GM21367 (cell line): ENCODE results near the gene RETREG3.
"Not testable (repeated sequence)": the region's sequence is repeated elsewhere in the genome, so short reads cannot be mapped to it uniquely, and the experiment has no call there.

Experiments used
- ATAC-seq: cut with Tn5 transposase; IDR thresholded peaks from one replicate; pipeline ENCODE4 v1.9.1; 2021; ENCODE audit not compliant: unreplicated experiment

RETREG3 gene

DNA sequence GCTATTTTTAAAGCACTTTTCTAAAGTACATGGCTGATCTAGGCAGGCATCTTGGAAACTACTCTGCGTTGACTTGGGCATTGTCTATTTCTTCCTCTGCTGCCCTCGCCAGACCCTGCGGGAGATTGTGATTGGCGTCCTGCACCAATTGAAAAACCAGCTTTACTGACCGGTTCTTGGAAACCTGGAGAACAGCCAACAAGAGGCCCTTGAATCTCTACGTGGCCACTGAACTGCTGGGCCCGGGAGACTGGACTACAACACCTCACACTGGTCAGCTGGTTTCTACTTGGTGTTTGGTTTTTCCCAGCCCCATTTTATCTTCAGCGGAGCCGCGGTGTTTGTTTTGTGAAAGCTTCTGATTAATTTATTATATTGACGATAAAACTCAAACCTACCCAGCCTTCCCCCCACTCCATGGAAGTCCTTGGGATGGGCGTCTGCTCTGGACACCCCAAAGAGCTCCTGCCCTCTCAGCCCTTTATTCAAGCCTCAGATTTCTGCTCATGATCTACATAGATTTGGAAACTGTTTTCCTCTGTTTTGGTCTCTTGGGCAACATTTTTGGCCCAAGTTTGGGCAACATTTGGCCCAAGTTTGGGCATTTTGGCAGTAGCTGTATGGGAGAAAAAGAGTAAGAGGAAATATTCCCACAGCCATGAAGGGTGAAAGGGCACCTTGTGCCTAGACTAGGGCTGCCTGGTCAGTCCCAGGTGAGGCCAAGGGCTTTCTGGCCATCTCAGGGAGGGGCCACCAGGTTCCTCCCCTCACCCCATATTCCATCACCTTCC lies 37.5 kb downstream of the RETREG3 start:
- no peak for ATAC-seq

DNA sequence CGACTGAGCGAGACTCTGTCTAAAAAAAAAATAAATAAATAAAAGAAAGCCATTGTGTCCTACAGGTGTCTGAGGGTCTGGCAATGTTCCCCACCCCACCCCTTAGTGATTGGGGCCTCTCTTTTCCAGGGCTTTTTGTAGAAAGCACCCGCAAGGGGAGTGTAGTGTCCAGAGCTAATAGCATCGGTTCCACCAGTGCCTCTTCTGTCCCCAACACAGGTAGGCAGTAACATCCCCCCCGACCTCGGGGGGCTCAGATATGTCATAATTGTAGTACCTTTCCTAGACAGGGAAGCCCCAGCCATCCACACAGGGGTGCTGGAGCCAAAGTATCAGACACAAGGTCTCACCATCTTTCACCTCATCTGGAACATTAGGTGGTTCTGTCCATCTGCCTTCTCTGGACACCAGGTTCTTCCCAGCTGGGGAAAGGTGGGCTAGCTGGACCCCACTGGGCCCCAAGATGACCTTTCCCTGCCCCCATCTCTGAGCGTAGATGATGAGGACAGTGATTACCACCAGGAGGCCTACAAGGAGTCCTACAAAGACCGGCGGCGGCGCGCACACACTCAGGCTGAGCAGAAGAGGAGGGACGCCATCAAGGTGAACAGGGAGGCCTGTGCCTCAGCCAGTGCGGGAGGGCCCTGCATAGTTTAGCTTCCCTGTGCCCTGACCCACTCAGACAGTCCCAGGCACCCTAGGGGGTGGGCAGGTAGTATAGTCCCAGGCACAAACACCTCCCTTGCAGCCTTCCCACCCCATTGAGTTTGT lies 40.6 kb downstream of the RETREG3 start:
- no peak for ATAC-seq

DNA sequence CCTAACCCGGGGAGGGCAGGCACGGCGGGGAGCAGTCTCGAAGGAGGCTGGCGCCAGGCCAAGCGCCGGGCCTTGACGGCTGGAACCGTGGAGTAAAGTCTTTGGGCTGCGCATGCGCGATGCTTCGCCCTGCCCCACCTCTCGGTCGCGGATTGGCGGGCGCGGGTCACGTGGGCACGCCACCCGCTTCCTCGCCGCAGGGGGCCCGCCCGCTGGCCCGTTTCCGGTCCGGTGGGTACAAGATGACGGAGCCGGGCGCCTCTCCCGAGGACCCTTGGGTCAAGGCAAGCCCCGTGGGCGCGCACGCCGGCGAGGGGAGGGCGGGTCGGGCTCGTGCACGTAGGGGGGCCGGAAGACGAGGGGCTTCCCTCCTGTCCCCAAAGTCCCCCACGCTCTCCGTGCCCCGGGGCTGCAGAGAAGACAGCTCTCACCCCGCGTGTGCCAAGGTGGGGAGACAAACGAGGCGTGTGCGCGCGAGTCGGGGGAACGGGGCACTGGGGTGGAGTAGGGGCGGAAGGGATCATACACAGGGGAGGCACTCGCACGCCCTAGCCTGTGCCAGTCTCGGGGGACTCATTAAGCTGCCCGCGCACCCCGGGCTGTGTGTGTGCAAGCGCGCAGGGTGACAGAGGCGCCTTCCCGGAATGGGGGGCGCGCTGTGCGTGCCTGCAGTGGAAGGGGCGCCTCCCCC lies 42.1 kb downstream of the RETREG3 start, which contains the start of gene MLX:
MLX (plus strand) TSS at position 218 of the 691 bp plus-strand sequence; CDS start at position 243, 25 bp downstream.
- ATAC-seq: peak; percentile 36

GRCh38 chr17:42566215-42566882 lies 42.8 kb downstream of the RETREG3 start:
- ATAC-seq: peak; percentile 3

DNA sequence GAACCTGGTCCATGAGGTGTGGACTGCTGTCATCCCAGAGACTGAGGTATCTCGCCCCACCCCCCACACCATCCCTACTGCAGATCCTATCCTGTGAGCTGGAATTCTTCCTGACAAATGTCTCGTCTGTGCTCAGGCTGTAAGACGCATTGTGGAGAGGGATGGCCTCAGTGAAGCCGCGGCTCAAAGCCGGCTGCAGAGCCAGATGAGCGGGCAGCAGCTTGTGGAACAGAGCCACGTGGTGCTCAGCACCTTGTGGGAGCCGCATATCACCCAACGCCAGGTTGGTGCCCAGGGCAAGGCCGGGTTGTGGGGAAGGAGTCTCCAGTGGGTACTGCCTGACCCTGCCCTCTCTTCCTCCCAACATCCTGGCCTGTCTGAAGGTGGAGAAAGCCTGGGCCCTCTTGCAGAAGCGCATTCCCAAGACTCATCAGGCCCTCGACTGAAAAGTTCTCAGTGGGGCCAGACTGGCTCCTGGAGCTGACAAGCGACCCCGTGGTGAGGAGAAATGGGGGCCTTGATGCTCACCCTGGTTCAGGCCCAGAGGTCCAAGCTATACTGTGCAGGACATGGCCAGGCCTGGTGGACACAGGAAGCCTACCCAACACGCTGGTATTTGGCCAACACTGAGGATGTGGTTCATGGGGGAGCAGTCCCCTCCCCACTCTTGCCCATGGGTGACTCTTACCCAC lies 43.5 kb downstream of the RETREG3 start:
- no peak for ATAC-seq

- ATAC-seq: no peak
Observed at GRCh38 chr17:42564815-42565522, 44.2 kb downstream of the RETREG3 start.

DNA sequence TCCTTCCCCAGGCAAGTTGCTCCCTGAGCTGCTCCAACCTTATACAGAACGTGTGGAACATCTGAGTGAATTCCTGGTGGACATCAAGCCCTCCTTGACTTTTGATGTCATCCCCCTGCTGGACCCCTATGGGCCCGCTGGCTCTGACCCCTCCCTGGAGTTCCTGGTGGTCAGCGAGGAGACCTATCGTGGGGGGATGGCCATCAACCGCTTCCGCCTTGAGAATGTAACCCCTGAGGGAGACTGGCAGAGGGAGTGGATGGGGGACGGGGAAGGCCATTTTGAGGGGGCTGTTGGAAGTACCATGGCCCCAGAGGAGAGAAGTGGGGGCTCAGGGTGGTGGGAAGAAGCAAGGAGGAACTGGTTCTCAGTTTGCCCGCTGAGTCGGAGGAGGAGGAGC lies 45.2 kb downstream of the RETREG3 start:
- ATAC-seq: no peak

GRCh38 chr17:42563543-42563942 lies 45.6 kb downstream of the RETREG3 start:
- ATAC-seq: no peak

DNA sequence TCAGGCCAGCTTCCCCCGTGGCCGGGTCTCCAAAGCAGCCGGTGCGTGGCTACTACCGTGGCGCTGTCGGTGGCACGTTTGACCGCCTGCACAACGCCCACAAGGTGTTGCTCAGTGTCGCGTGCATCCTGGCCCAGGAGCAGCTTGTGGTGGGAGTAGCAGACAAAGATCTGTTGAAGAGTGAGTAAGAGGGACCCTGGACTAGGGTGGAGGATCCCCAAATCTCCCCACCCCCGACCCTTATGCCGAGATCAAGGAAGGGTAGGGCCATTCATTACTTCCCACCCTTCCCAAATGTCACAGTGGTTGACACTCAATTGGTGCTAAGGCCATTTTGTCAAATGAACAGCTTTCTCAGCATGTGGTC lies 46.0 kb downstream of the RETREG3 start:
- no peak for ATAC-seq

- ATAC-seq: no peak
Observed at GRCh38 chr17:42562388-42563142, 46.6 kb downstream of the RETREG3 start.

- ATAC-seq: no peak
Observed at GRCh38 chr17:42561897-42562387, 47.2 kb downstream of the RETREG3 start, which contains the start of gene COASY. Gene COASY (plus strand): TSS chr17:42562148. CDS start chr17:42562623, 475 bp downstream.

DNA sequence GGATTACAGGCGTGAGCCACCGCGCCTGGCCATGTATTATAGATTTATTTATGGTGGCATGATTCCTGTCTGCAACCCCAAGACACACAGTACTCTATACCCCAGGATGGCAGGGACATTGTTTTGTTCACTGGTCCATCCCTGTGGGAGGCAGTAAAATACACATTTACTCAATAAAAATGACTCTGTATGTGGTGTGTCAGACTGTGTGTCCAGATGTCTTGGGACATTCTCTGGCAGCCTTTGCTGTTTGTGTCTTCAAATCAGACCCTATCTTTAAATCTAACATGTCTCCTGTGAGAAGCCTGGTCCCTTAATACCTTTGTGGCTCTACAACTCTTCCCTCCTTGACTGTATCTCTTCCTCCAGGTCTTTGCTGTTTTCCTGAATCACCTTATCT lies 48.9 kb downstream of the RETREG3 start:
- ATAC-seq: no peak

- no peak for ATAC-seq
Observed at GRCh38 chr17:42559075-42559474, 50.1 kb downstream of the RETREG3 start.

DNA sequence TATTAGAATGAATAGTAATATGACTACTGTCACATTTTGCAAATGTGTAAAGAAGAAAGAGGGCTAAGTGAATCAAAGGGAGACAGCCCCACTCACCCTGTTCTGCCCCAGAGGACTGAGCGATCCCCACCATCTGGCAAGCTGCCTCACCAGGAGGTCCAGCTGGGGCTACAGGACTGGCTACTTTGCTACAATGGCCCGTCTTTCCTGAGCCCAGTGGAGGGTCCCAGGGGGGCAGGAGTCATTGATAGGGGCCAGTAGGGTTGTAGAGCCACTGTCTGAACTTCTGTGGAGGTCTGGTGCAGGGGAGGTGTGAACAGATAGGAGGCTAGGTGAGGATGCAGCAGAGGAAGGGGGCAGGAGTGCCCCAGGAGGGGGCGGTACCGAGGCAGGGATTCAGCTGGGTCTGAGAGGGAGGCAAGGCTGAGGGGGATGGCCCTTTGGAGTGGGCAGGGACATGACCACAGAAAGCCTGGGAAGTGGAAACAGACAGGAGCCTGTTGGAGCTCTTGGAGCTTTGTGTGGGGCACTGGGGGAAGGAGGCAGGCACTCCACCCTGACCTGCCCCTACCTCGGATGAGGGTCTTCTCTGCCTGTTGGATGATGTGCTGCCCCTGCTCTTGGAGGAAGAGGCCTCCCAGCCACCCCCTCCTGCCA lies 53.1 kb downstream of the RETREG3 start:
- ATAC-seq: not testable (repeated sequence)

DNA sequence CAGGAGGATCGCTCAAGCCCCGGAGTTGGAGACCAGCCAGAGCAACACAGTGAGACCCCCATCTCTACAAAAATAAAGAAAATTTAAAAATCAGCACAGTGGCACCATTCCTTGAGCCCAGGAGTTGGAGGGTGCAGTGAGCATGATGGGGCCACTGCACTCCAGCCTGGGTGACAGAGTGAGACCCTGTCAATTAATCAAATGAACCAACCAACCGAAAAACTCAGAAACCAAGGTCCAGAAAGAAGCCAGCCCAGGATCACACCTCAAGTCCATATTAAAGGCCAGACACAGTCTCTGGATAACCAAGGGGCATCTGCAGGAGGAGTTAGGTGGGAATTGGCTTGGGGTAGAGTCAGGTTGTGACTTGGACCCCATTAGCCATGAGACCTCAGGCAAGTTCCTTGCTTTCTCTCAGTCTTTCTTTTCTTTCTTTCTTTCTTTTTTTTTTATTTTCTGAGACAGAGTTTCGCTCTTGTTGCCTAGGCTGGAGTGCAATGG lies 54.0 kb downstream of the RETREG3 start:
- no peak for ATAC-seq

DNA sequence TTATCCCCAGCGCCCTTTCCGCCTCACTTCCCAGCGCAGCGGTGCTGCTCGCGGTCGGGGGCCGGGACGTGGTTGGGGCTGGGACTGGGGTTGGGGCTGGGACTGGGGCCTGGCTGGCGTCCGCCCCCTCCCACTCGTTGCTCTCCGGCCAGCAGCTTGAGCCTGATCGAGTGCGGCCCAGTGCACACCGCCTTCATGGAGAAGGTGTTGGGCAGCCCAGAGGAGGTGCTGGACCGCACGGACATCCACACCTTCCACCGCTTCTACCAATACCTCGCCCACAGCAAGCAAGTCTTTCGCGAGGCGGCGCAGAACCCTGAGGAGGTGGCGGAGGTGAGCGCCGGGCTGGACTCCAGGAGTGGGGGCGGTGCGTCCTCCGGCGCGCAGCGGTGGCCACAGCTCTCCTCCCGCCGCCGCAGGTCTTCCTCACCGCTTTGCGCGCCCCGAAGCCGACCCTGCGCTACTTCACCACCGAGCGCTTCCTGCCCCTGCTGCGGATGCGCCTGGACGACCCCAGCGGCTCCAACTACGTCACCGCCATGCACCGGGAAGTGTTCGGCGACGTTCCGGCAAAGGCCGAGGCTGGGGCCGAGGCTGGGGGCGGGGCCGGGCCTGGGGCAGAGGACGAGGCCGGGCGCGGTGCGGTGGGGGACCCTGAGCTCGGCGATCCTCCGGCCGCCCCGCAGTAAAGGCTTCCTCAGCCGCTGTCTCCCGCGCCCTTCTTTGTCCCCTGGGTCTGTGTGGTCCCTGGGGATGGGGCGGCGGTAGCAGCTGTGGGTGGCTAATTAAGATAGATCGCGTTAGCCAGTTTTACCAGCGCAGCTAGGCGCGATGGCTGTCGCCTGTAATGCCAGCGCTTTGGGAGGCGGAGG lies 54.7 kb downstream of the RETREG3 start:
- ATAC-seq: peak; percentile 48

- ATAC-seq: no peak
Observed at GRCh38 chr17:42553866-42554249, 55.3 kb downstream of the RETREG3 start.
